ENCODE measurements around the gene TUT1.
A peak's percentile ranks its signal among the peaks of the same experiment; 100 is the strongest.
"Not testable (repeated sequence)": the region's sequence is repeated elsewhere in the genome, so short reads cannot be mapped to it uniquely, and the experiment has no call there.

Gene TUT1

DNA sequence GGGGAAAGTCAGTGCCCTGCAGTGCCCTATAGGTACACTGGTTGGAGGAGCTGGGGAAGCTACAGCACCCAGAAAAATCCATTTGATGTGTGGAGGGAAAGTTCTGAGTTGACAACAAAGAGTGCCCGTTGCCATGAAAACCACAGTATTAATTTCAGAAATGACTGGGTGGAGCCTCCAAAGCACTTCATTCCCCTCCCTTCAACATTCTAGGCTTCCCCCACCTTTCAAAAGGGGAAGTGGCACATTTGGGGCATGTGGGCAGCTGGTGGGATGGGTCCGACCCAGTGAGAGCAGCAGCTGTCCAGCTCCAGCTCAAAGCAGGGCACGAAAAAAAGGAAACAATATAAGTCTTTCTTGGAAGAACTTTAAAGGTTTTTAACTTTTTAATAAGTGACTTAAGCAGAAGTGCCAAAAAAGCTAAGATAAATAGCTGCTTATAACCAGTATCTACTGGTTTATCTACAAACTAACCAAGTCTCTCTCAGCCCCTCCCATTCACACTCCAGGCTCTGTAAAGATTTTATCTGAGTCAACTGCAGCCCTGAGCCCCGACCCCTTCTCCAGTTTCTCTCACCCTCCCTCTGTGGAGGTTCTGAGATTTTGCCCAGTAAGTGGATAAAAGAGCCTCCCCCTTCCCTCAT is 35.7 kb downstream of the TUT1 start:
- no peak for DNase-seq (ENCODE audit: low spot score)

GRCh38 chr11:62554387-62555167 is 36.7 kb downstream of the TUT1 start:
- DNase-seq (ENCODE audit: low spot score) = no peak

DNA sequence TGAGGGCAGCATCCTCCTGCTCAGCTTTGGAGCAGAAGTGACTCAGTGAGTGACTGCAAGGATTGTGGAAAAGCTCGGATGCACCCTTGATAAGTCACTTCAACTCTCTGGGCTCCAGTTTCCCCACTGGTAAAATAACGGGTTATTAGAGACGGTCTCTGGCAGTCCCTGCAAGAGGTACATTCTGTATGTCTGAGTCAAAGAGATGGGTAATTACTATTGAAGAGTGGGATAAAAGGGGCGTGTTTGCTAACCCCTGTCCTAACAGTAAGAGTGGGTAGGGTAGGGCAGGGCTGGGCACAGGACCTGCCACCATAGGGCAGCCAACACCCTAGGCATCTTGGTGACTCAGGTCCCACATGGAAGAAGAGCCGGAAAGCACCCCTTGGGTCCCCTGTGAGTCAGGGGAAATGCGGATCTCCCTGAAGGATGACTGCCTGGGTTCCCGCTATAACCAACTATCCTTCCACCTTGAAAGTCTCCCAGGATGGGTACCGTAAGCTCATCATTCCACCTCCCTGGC is 37.4 kb downstream of the TUT1 start:
- DNase-seq (ENCODE audit: low spot score) = peak; percentile 53

- DNase-seq (ENCODE audit: low spot score) = peak; percentile 89
Observed at GRCh38 chr11:62553080-62553838, 38.1 kb downstream of the TUT1 start.

GRCh38 chr11:62552485-62553079 is 38.7 kb downstream of the TUT1 start:
- no peak for DNase-seq (ENCODE audit: low spot score)

DNA sequence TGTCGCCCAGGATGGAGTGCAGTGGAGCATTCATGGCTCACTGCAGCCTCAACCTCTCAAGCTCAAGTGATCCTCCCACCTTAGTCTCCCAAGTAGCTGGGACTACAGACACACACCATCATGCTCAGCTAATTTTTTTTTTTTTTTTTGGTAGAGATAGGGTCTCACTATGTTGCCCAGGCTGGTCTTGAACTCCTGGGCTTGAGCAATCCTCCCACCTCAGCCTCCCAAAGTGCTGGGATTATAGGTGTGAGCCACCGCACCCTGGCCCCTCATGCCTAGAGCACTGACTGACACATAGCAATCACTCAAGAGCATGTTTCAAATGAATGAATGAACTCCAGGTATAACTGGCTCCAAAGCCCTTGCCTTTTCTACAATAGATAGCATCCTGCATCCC is 40.8 kb downstream of the TUT1 start:
- DNase-seq (ENCODE audit: low spot score) = not testable (repeated sequence)

- DNase-seq (ENCODE audit: low spot score) = no peak
Observed at GRCh38 chr11:62548545-62549335, 42.6 kb downstream of the TUT1 start.

GRCh38 chr11:62547691-62548281 is 43.5 kb downstream of the TUT1 start:
- no peak for DNase-seq (ENCODE audit: low spot score)

DNA sequence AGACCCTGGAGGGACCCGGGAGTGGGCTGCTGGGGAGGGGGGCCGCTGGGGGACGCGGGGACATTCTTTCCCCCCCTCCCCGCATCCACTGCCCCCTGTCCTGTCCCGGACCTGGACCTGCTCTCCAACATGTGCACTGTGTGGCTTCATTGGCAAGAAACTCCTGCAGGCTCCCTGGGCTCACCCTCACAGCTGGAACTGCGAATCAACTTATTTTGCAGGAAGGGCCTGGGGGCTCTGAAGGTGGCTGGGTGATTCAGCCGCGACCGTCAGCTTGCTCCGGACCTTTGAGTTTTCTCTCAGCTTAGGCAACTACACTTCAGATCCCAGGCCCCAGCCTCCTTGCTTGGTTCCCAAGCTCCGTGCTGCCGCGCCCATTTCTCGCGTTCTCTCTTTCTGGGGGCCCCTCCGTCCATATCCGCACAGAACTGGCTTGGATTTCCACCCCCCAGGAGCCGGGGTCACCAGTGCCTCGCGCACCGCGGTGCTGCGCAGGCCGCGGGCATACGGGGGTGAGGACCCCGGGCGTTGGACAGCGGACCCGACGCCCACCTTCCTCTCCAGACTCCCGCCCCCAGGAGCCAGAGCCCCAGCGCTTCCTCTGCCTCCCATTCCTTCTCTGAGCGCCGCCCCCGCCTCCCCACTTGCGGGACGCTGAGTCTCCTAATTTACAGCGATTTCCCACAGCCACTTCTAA is 44.2 kb downstream of the TUT1 start:
- peak; percentile 56 for DNase-seq (ENCODE audit: low spot score)

DNA sequence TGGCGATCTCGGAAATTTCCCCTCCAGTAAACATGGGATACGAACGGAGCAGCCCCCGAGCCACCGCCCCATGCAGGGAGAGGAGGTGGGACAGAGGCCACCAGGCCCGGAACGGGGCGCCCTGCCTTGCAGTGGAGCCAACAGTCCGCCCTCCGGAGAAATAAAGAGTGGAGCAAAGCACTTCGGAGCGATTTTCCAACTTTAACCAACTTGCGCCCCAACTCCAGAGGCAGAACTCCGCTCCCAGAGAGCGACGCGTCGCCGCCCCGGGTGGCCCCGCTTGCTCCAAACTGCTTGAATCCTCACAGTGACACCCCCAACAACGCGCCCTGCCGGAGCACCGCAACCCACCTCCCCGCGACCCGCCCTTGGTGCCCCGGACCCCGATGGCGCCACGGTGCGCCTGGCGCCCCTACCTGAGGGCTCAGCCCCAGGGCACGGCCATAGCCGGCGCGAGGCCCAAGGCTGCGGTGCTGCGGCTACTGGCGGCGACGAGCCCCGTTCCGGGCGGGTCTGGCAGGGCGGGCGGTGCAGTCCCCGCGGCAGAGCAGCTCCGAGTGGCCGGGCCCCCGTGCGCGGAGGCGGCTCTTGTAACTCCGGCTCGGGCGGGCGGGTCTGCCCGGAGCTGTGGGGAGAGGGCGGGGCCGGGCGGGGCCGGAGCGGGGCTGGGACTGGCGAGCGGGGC is 44.9 kb downstream of the TUT1 start, which contains the start of gene AHNAK:
TSS of gene AHNAK (minus strand) at position 563 of the 685 bp plus-strand sequence. CDS start 10,708 bp downstream, outside the sequence.
- peak; percentile 89 for DNase-seq (ENCODE audit: low spot score)

- peak; percentile 94 for DNase-seq (ENCODE audit: low spot score)
Observed at GRCh38 chr11:62545437-62546243, 45.7 kb downstream of the TUT1 start.

- DNase-seq (ENCODE audit: low spot score) = peak; percentile 35
Observed at GRCh38 chr11:62544581-62545436, 46.5 kb downstream of the TUT1 start.

DNA sequence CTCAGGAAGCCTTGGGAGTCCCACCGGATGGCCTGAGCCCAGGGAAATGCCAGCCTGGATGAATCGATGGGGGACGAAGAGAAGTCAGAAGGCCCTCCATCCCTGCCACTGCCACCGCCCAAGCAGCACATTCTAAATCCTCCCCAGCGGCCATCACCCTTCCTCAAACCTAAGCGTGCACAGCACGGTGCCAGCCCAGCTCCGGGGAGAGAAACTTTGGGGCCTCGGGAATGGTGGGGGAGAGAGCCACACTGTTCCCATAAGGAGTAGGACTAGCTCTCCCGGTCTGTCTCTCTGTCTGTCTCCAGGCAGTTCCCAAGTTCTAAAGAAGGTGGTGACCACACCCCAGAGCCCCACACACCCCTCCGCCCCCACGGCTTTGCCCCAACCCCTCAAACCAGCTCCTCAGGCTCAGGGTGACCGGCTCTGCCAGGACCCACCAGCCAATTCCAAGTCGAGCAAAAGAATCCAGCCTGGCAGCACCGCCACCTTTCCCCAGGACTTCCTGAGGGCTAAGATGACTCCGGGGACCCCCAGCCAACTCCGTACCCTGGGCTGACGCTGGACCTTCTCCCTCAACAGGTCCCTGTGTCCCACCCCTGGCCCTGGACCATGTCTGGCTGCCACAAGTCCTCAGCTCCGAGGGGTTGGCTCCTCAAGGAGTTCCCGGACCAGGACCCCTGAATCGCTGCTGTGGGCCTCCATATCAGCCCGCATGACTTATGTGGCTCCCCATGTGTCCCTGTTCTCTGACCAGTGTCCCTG is 47.5 kb downstream of the TUT1 start:
- no peak for DNase-seq (ENCODE audit: low spot score)

- DNase-seq (ENCODE audit: low spot score) = peak; percentile 89
Observed at GRCh38 chr11:62542750-62543567, 48.4 kb downstream of the TUT1 start.

DNA sequence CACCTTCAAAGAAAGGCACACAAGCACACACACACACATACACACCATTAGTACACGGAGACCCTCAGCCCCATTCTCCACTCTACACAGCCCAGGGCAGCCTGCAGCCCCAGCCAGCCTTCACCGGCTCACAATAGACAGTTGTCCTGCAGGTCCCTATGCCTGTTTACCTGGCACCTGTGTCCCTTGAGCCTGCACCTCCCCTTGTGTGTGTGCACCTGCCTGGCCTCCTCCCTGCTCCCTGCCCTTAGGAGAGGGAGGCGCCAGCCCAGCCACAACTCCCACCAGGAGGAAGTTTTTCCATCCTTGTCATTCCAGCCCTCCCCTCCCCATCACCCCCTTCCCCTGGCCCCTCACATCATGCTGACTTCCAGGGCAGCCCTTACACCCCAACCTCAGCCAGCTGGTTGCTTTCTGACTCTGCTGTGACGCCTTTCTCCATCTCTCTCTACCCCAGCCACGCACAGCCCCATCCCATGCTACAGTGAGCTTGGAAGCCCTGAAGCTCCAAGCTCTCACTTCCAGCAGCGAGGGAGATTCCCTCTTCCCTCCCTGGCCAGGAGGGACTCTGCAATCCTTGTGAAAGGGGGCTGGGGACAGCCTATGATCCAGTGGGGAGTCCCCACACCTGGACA is 49.1 kb downstream of the TUT1 start:
- no peak for DNase-seq (ENCODE audit: low spot score)
